ENCODE data around the gene PALLD.
A peak's percentile ranks its signal among the peaks of the same experiment; 100 is the strongest.
"Not testable (repeated sequence)": the region's sequence is repeated elsewhere in the genome, so short reads cannot be mapped to it uniquely, and the experiment has no call there.

The PALLD gene

DNA sequence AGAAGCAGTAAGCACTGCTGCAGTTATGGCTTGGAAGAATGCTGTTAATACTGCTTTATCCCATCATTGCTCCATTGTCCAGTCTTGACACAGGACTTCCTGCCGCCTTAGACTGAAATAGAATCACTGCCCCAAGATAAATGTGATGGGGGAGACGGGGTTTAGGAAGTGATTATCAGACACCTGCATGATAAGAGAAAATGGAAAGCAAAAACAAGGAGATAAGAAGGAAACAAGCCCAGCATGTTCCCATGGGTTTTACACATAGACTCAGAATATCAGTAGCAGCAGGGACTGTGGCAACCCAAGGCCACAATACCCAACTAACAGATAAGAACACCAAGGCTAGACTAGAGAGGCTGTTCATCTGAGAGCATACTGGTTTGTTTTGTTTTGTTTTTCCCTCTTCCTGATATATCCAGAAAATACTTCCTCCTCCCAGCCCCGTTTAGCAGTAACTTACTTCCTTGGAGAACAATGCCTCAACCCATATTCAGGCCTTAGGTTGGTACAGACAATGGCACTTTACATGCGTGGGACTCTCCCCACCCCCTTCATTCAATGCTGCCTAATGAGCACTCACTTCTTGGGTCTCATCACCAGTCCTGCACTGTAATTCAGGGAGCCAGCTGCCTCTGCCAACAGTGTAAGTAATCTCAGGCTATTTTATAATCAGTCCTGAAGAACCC lies 280.6 kb downstream of the PALLD start:
- DNase-seq, result no peak

DNA sequence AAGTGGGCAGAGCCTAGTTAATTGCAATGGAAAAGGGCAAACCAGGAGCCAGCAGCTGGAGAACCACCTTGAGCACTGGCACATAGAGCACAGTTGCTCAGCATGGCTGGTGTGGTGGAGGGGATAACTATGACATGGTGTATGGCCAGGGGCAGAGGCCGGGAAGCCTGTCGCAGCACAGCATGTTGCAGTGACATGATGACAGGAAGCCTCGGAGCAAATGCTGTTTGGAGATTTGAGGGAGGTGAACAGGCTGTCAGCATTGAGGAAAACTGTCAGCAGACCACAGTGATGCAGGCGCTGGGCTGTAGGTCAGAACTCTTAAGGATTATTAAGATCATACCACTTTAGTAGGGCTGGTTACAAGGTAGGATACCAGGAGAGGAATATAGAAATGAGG lies 284.5 kb downstream of the PALLD start:
- no peak for DNase-seq

DNA sequence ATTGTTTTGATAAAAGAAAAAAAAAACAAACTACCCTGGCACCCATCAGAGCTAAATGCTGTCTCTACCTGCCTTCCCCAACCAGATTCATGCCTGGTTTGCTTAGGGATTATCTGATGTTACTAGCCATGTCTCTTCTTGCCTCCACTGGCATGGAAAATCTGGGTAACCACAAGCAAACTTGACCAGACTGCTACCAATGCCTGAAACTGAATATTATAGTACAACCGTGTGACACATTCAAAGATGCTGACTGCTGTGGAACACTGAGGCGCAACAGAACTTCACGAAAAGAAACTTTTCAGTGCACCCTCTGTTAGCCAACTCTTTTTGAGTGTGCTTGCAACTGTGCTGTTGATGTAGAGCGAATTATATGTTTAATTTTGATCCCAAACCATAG lies 285.1 kb downstream of the PALLD start:
- DNase-seq, result no peak

DNA sequence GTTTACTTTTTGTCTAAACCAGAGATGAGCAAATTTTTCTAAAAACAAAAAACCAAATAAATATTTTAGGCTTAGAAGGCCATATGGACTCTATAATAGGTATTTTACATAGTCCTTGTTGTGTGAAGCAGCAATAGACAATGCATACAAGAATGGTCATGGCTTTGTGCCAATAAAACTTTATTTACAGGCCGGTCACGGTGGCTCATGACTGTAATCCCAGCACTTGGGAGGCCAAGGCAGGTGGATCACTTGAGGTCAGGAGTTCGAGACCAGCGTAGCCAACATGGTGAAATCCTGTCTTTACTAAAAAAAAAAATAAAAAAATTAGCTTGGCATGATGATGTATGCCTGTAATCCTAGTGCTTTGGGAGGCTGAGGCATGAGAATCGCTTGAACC lies 285.6 kb downstream of the PALLD start:
- DNase-seq, result no peak

DNA sequence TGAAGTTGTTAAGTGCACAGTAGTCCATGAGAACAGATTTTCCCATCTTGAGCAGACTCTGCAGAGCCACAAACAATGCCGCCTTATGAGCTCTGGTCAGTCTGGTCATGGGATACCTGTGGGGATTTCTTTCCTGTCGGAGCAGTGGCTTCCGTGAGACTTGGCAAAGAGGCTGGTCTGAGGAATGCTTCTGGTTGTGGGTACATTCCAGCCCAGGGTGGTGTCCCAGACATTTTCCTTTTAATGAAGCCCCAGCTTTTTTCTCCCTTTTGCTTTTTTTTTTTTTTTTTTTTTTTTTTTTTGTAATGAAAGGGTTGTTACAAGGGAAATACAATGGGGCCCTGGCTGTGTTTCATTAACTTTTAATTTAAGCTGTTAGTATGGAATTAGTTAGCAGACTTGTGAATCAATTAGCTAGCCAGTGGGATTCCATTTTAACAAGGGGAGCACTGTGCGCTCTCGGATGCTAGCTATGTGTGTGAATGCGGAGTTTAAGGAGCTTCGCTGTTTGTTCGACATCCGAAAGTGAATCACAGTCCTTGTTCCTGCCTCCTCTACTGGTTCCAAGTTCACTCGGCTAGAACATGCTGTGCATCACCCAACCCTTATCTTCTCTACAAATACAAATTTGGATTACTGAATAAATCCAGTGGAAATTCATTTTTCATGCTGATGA lies 288.1 kb downstream of the PALLD start:
- DNase-seq, result no peak

DNA sequence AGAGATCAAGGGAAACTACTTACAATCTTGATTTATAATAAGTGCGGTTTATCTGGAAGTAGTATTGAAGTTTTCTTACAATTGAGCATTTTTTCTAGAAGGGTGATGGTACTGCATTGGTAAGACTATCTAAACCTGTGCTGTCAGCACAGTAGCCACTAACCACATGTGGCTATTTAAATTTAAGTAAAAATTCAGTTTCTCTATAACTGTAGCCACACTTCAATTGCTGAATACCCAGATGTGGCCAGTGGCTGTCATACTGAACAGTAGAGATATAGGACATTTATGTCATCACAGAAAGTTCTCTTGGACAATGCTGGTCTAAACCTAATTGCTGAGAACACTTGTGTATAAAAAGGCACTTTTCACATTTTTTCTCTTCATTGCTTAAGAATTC lies 290.5 kb downstream of the PALLD start:
- DNase-seq, result no peak

DNA sequence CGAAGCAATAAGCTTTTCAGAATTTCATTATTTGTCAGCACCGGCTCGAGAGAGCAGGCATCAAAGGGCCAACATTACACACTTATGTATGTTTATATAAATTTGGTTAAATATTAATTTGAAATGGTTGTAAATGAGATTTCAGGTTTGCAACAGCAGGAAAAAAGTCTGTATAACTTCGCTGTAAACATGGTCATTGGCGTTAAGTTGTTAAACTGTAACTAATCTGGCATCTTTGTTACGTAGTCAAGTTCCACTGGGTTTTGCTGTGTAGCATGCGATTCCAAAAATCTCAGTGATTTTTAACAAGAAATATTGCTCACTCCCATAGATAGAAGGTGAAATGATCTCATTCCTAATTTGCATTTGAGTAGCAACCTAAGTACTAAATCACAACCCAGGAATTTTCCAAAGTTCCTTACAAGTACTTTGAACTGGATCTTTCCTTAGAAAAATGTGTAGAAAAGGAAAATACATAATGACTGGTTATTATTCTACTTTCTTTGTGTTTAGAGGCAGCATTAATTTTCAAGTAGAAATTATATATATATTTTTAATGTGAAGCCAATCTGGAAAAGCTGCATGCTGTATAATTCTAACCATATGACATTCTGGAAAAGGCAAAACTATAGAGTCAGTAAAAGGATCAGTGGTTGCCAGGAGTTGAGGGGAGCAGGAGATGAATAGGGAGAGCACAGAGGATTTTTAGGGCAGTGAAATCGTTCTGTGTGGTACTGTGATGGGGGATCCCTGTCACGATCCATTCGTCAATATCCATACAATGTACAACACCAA lies 291.1 kb downstream of the PALLD start:
- DNase-seq, result no peak

DNA sequence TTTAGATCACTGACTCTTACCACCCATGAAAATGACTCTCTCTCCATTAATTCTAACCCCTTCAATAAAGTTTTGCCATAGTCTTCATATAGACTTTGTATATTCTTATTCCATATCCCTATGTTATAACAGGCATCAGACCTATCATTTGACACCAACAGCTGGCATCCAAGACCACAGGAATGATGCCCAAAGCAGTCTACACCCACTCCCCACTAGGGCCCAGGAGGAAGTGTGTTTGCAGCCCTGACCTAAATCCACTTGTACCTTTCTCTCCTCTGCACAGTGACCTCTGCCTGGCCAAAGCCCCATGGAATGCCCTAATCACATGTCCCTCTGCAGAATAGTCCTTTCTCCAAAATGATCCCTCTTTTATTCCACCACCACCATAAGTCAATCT lies 294.0 kb downstream of the PALLD start:
- DNase-seq, result no peak

DNA sequence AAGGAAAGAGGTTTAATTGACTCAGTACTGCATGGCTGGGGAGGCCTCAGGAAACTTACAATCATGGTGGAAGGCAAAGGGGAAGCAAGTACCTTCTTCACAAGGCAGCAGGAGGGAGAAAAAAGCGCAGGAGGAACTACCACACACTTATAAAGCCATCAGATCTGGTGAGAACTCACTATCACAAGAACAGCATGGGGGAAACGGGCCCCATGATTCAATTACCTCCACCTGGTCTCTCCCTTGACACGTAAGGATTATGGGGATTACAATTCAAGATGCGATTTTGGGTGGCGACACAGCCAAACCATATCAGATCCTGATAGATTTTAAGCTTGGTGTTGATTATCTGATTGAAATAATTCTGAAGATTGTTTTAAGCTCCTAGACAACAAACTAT lies 294.5 kb downstream of the PALLD start:
- DNase-seq, result no peak

DNA sequence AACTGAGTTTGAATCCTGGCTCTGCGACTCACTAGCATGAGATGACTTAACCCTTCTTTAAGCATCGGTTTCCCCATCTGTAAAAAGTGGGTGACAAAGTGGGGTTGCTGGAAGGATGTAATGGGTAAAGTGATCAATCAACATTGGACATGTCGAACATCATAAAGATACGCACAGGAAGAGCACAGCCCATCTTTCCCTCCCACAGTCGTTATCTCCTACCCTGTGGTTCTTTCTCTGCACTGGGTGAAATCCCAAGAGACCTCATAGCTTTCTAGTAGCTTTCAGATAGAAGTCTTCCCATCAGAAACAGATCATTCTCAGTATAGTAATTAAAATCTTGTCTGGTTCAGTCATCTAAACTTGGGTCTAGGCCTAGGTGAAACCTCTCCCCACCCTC lies 296.7 kb downstream of the PALLD start:
- DNase-seq, result no peak

DNA sequence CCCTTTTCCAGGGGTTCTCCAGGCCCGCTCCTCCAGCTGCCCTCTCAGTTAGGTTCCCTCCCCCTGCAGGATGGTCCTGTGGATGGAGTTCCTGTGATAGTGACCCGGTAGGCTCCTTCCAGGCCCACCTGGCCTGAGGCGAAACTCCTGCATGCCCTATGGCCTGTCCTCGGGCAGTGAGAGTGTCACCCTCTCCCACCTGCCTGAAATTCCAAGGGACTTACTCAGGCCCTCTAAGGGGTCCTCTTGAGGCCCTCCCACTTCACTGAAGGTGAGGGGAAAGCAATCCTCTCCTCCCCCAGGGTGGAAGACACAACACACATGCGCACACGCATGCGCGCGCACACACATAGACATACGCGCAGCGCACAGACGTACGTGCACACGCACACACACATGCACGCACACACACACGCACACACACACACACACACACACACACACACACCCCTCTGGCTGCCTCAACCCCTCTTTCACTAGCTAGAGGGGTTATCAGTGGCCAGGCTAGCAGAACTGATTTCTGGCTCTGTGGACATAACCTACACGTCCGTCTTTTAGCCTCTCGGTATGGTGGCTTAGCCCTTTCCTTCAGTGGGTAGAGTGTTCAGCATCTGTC lies 297.3 kb downstream of the PALLD start:
- DNase-seq, result no peak

DNA sequence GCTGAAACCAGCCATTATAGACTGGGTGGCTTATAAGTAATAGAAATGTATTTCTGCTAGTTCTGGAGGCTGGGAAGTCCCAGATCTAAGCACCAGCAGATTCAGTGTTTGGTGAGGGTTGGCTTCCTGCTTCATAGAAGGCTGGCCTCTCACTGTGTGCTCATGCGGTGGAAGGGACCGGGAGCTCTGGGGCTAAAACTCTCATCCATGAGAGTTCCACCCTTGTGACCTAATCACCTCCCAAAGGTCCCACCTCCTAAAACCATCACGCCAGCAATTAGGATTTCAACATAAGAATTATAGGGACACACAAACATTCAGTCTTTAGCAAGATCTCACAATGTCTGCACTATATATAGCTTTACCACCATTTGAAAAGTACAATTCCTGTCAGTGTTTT lies 298.0 kb downstream of the PALLD start:
- DNase-seq, result no peak

DNA sequence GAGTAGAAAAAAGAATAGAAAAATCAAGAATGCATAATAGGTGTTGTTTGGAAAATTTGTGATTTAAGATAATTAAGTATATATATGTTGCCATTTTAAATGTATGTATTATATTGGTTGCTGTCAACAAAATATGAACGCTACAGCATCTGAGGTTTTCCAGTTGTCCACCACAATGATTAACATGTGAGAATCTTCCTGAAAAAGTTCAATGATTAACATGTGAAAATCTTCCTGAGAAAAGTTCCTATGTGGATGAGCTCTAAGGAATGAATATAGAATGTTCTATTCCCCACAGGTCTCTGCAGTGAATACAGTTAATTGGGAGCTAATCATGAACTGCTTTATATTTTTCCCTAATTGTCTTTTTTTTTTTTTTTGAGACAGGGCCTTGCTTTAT lies 298.5 kb downstream of the PALLD start:
- no peak for DNase-seq

DNA sequence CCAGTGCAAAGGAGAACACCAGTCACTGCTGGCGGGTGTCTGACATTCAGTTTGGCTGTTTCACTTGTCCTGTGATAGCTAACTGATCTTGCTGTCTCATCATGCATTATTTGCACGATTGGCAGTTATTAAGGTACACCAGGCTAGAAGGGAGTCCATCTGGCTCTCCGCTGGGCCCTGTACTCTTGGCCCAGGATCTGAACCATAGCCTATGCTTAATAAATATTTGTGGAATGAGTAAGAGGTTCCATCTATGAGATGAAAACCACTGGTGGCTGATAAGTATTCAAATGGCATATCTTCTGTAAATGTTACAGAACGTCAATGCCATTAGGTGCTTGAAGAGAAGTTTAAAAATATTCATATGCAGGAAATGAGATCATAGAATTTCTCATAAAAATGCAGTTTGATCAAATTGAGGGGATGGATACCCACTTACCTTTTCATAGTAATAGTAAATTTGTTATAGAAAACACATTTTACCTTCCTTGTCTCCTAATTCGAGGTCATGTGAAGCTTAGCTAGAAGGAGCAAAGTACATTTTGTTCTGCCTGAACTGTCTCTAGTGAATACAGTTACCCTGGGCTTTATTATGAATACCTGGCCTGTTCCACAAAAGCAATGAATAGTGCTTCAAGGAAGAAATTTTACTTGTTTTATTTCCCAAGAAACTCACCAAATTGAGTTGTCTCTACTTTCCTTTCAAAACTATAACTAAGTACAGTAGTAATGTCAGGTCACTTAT lies 299.7 kb downstream of the PALLD start:
- no peak for DNase-seq

DNA sequence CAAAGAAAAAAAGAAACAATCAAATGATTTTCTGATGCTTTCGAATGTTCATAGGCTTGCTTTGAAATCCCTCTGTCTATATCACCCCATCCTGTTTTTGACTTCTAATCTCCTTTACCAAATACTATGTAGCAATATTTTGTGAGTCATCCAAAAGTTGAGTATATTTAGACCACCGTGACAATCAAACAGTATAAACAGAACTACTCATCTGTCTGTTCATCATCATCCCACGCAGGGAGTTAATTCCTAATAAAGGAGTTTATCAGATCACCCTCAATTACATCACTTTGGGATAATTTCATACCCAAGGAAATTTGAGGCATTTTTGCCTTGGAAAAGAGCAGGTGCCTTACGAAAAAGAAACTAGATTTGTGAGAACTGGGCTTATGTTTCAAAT lies 300.3 kb downstream of the PALLD start:
- no peak for DNase-seq

DNA sequence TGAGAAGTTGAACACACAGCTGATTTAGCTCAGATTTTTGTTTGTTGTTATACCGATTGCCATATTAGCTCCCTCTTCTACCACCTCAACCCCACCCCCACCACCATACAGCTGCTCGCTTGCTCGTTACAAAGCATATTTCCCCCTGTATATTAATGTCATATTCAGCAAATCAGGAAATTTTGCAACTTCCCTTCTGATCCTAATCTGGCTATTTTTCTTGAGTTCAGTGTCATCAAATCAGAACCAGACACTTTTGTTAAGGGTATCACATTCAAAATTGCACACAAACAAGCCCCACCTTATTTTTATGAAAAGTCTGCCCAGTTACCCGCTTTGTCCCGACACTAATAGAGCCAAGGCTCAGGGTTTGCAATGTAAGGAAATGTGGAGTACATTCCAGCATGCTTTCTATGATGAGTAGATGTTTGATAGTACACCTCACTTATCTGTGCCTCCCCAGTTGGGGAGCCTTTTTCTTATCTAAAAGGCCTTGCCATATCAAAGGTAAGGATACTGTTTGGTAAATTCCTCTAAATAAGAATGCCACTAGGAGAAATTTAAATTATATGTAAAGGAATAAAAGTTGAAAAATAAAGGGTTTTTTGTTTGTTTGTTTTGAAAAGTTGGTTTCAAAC lies 301.0 kb downstream of the PALLD start:
- no peak for DNase-seq

DNA sequence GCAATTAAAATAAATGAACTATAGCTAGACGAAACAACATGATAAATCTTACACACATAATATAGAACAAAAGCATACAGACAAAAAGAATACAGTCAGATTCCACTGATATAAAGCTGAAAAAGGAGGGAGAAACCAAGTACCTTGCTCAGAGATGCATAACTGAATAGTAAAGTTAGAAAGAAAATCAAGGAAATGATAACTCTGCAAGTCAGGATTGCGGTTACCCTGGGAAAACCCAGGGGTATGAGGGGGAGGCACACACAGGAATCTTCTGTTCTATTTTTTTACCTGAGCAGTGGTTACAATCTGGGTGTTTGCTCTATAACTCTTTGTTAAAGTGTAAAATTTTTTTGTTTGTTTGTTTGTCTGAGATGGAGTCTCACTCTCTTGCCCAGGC lies 304.1 kb downstream of the PALLD start:
- DNase-seq, result no peak

DNA sequence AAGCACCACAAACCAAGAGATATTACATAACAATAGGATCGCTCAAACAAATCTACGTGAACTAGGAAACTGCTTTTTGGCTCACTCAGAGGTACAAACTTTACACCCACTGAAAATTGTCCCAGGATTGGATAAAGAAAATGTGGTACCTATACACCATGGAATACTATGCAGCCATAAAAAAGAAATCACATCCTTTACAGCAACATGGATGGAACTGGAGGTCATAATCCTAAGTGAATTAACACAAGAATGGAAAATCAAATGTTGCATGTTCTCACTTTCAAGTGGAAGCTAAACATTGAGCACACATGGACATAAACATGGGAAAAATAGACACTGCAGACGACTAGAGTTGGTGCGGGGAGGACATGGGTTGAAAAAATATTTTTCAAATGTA lies 305.4 kb downstream of the PALLD start:
- DNase-seq, result no peak

DNA sequence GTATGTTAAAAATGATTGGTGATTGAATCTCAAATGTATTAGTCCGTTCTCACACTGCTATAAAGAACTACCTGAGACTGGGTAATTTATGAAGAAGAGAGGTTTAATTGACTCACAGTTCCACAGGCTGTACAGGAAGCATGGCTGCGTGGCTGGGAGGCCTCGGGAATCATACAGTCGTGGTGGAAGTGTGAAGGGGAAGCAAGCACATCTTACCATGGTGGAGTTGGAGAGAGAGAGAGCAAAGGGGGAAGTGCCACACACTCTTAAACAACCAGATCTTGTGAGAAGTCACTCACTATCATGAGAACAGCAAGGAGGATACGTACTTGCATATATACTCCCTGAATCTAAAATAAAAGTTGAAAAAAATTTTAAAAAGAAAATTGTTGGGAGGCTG lies 306.2 kb downstream of the PALLD start:
- DNase-seq, result peak; percentile 36

DNA sequence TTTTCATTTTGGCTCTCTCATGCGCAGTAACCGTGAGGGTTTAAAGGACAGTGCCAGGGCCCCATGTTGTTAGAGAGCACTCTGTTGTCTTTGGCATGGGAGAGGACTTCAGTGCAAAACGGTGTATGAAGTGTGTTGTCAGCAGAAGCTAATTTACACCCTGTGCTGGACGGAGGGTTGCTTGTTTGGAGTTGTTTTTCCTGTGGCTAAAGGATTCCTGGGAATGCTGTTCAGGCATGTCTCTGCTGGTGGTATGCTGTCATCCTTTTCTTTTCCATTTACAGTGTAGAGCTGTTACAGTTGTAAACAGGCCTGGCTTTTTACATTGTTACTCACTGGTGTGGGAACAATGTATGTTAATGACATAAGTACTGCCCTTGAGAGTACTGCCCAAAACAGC lies 306.9 kb downstream of the PALLD start:
- DNase-seq, result no peak

DNA sequence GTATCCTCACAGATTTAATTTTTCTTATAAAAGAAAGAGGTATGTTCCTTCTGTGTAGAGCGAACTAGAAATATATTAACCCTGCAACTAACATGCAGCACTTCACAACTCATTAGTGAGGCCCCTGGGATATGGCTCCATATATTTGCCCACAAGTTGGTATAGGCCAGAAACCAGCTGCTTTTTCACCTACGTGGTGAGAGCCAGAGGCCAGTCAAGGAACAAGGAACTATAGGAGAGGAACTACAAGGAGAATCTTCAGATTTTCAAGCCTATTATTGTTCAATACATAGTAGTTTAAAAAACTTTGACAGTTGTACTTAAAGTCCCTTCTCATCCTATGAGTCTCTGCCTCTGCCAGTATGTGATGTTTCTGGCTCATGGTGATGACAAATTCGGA lies 307.3 kb downstream of the PALLD start:
- no peak for DNase-seq

DNA sequence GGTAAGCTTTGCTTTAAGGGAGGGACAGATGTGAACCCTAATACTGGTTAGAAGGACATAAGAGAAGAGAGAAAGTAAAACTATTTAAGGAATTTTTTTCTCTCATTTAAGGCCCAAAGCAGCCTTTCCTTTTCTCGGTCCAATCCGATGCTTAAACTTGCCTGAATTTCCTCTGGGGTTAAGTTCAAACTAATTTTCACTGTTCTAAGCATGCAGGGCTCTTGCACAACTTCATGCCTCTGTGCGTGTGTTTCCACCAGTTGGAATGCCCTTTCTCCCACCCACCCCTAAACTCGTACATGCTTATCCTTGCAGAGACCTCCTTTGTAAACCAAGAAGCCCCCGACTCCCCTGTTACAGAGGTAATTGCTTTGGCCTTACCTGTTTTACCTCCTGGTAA lies 308.5 kb downstream of the PALLD start:
- DNase-seq, result no peak

DNA sequence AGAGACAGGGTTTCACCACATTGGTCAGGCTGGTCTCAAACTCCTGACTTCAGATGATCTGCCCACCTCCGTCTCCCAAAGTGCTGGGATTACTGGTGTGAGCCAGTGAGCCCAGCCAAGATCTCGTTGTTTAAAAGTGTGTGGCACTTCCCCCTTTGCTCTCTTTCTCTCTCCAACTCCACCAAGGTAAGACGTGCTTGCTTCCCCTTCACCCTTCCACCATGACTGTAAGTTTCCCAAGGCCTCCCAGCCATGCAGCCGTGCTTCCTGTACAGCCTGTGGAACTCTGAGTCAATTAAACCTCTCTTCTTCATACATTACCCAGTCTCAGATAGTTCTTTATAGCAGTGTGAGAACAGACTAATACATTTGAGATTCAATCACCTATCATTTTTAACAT lies 309.4 kb downstream of the PALLD start:
- not testable (repeated sequence) for DNase-seq
